ENCODE data around the gene BRWD1.

DNA sequence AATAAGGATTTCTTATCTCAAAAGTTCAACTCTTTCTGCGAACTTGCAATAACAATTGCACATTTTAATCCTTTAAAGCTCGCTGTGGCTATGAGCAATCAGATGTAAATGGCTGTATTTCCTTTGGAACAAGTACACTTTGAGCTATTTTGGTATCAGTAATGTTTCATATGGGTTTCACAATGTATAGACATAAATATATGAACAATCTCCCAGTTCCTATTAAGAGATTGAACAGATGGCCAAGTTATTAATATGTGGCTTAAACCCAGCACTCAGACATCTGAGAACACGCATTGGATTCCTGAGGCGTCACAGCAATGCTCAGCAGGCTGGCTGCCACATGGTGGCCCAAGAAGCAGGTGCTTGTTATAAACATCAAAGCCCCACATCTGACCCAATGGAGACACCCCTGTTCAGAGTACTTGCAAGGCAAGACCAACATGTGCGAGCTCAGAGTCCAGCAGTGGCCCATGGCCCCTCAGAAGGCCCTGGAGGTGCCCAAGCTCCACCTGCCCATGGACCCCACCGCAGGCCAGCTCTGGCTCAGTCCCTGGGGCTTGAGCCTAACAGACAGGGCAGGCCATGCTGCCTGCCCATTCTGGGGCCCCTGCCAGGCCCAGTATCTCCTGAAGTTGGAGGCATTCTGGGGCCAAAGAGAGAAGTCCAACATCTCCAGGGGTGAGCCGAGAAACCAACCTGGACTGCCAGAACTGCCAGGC lies 153.9 kb downstream of the BRWD1 start:
- TF ChIP-seq POLR2A (IDR thresholded peaks at IDR 0.05) = no peak
- TF ChIP-seq, protein P1, sequence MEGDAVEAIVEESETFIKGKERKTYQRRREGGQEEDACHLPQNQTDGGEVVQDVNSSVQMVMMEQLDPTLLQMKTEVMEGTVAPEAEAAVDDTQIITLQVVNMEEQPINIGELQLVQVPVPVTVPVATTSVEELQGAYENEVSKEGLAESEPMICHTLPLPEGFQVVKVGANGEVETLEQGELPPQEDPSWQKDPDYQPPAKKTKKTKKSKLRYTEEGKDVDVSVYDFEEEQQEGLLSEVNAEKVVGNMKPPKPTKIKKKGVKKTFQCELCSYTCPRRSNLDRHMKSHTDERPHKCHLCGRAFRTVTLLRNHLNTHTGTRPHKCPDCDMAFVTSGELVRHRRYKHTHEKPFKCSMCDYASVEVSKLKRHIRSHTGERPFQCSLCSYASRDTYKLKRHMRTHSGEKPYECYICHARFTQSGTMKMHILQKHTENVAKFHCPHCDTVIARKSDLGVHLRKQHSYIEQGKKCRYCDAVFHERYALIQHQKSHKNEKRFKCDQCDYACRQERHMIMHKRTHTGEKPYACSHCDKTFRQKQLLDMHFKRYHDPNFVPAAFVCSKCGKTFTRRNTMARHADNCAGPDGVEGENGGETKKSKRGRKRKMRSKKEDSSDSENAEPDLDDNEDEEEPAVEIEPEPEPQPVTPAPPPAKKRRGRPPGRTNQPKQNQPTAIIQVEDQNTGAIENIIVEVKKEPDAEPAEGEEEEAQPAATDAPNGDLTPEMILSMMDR (IDR thresholded peaks at IDR 0.05) = no peak
